Stimulated activated CD8-positive, alpha-beta memory T cell treated with anti-CD3 and anti-CD28 coated beads, Interleukin-15, amount 100 ng/mL, for 4 hours (primary cell): ENCODE measurements around the gene SLC1A1.
"Not testable (repeated sequence)": the region's sequence is repeated elsewhere in the genome, so short reads cannot be mapped to it uniquely, and the experiment has no call there.

Experiments
- DNase-seq, 2 donors: peaks; one replicate each; pipeline ENCODE4 v3.0.0-alpha.2; 2020; ENCODE audit warnings: low read depth in 2 of 2

SLC1A1 gene

GRCh38 chr9:4579001-4579400, 88.7 kb downstream of the SLC1A1 start:
- DNase-seq = no peak

GRCh38 chr9:4581035-4581760, 90.9 kb downstream of the SLC1A1 start:
- no peak for DNase-seq

- no peak for DNase-seq
Measured at GRCh38 chr9:4581861-4582565, 91.7 kb downstream of the SLC1A1 start.

- DNase-seq = no peak
Measured at GRCh38 chr9:4583001-4583400, 92.7 kb downstream of the SLC1A1 start.

- no peak for DNase-seq
Measured at GRCh38 chr9:4584636-4585035, 94.4 kb downstream of the SLC1A1 start.

GRCh38 chr9:4585135-4585534, 94.9 kb downstream of the SLC1A1 start:
- DNase-seq = no peak

- no peak for DNase-seq
Measured at GRCh38 chr9:4588721-4589120, 98.5 kb downstream of the SLC1A1 start.

GRCh38 chr9:4590430-4591122, 100.3 kb downstream of the SLC1A1 start:
- no peak for DNase-seq

- DNase-seq = no peak
Measured at GRCh38 chr9:4591123-4591500, 100.8 kb downstream of the SLC1A1 start.

GRCh38 chr9:4592295-4592694, 102.0 kb downstream of the SLC1A1 start:
- no peak for DNase-seq

GRCh38 chr9:4592886-4593285, 102.6 kb downstream of the SLC1A1 start:
- DNase-seq = no peak

- no peak for DNase-seq
Measured at GRCh38 chr9:4594545-4594944, 104.3 kb downstream of the SLC1A1 start.

- DNase-seq = no peak
Measured at GRCh38 chr9:4594994-4595393, 104.7 kb downstream of the SLC1A1 start.

- no peak for DNase-seq
Measured at GRCh38 chr9:4596165-4596922, 106.1 kb downstream of the SLC1A1 start.

GRCh38 chr9:4600368-4600767, 110.1 kb downstream of the SLC1A1 start:
- no peak for DNase-seq

GRCh38 chr9:4603830-4604229, 113.6 kb downstream of the SLC1A1 start:
- DNase-seq = no peak

GRCh38 chr9:4604678-4605095, 114.4 kb downstream of the SLC1A1 start:
- peak in 1 of 2 donors; percentile 26 for DNase-seq

- not testable (repeated sequence) for DNase-seq
Measured at GRCh38 chr9:4606033-4606432, 115.8 kb downstream of the SLC1A1 start.

- DNase-seq = no peak
Measured at GRCh38 chr9:4614627-4615026, 124.4 kb downstream of the SLC1A1 start.

GRCh38 chr9:4615251-4615650, 125.0 kb downstream of the SLC1A1 start:
- no peak for DNase-seq

GRCh38 chr9:4615778-4616177, 125.5 kb downstream of the SLC1A1 start:
- DNase-seq = no peak

- DNase-seq = no peak
Measured at GRCh38 chr9:4617752-4618151, 127.5 kb downstream of the SLC1A1 start.
